GM12865 (cell line): Measurements from ENCODE around the gene CDC42.

Experiments
- DNase-seq: peaks from one replicate; pipeline ENCODE4 v3.0.0; 2010; ENCODE audit warnings: low read depth
- H3K4me3 ChIP-seq: 2 replicates; pipeline ENCODE4 v1.5.1; 2011; ENCODE audit warnings: mild to moderate bottlenecking, low read depth, low read length, control low read depth
- TF ChIP-seq, protein P1 (sequence below): IDR thresholded peaks from 2 replicates; pipeline ENCODE4 v1.5.1; 2011; ENCODE audit warnings: low read length, control low read depth, low read depth, inconsistent platforms; ENCODE audit not compliant: insufficient read depth; ENCODE audit errors: missing control alignments

The CDC42 gene

DNA sequence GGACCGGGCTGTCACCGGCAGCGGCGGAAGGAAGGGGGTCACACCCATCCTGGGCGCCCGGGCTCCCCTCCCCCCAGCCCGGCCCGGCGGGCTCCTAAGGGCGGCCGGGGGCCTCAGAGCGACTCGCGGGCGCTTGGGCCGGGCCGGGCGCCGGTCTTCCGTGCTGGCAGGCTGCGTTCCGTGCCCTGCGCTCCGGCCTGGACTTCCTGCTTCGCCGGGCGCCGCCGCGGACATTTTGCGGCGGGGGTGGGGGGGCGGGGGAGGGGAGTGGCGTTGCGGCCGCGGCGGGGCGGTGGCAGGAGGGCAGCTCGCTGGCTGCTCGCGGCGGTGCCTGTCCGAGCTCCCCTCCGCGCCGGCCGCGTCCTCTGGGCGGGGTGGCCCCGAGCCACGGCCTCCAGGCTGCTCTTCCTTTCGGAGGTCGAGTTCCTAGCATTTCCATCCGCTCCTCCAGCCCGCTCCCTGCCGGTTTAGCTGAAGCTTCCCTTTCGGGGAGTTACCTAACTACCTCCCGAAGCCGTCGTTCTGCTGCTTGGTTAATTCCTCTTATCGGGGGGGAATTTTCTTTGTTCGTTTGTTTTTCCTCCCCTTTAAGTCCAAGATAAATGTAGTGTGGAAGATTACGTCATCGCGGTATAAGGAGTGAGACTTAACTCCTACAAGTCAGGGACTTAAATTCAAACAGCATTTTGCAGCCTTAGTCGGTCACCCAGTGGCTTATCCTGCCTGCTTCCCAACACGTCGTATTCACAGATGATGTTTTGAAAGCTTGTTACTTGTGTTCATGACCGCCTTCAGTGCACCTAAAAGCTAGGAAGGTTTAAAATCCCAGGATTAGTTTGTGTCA is 730 bp downstream of the CDC42 start:
- TF ChIP-seq, protein P1, sequence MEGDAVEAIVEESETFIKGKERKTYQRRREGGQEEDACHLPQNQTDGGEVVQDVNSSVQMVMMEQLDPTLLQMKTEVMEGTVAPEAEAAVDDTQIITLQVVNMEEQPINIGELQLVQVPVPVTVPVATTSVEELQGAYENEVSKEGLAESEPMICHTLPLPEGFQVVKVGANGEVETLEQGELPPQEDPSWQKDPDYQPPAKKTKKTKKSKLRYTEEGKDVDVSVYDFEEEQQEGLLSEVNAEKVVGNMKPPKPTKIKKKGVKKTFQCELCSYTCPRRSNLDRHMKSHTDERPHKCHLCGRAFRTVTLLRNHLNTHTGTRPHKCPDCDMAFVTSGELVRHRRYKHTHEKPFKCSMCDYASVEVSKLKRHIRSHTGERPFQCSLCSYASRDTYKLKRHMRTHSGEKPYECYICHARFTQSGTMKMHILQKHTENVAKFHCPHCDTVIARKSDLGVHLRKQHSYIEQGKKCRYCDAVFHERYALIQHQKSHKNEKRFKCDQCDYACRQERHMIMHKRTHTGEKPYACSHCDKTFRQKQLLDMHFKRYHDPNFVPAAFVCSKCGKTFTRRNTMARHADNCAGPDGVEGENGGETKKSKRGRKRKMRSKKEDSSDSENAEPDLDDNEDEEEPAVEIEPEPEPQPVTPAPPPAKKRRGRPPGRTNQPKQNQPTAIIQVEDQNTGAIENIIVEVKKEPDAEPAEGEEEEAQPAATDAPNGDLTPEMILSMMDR, result no peak
- DNase-seq, result peak; percentile 75
- H3K4me3 ChIP-seq, result peak overlapping the region; percentile 87

- TF ChIP-seq, protein P1, result no peak
- H3K4me3 ChIP-seq, result peak overlapping the region; percentile 87
- DNase-seq, result peak; percentile 52
Measured at GRCh38 chr1:22053861-22054770, 1.6 kb downstream of the CDC42 start.

DNA sequence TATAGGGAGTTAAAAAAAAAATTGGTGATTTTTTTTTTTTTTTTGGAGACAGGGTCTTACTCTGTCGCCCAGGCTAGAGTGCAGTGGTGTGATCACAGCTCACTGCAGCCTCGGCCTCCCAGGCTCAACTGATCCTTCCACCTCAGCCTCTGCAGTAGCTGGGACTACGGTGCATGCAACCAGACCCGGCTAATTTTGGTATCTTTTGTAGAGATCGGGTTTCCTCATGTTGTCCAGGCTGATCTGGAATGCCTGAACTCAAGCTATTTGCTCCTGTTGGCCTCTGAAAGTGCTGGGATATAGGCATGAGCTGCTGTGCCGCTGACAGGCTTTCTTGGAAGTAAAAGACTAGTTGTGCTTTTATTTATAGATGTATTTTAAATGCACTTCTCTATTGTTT is 3.0 kb downstream of the CDC42 start:
- no peak for DNase-seq
- TF ChIP-seq, protein P1, result no peak
- peak overlapping the region; percentile 45 for H3K4me3 ChIP-seq

DNA sequence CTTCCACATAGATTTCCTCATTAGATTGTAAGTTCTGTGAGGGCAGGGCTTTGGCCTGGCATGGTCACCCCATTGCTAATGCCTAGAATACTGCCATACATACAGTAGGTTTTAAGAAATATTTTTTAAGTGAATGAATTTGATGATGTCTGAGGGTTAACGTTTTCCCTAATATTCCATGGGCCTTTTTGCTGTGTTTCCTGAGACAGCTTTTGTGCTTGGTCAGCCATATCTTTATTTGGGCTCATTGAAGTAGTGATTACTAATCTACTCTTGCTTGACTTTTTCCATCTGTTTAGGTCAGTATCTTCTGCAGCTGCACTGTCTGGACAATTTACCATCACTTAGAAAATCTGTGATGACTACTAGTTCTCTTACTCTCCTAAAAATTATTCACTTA is 3.5 kb downstream of the CDC42 start:
- DNase-seq, result no peak
- H3K4me3 ChIP-seq, result peak overlapping the region; percentile 45
- TF ChIP-seq, protein P1, result no peak

- peak overlapping the region; percentile 45 for H3K4me3 ChIP-seq
- no peak for DNase-seq
- TF ChIP-seq, protein P1, result no peak
Measured at GRCh38 chr1:22056936-22057335, 4.4 kb downstream of the CDC42 start.

DNA sequence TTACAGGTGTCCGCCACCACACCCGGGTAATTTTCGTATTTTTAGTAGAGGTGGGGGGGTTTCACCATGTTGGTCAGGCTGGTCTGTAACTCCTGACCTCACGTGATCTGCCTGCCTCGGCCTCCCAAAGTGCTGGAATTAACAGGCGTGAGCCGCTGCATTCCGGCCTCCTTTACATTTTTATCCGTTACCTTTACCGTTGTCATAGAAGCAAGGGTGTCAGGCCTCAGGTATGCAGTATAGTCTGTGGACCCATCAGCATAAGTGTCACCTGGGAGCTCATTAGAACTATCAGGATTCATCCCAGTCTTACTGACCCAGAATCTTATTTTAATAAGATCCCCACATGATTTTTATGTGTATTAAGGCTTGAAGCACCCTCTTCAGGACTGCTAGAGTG is 5.4 kb downstream of the CDC42 start:
- no peak overlapping the region for H3K4me3 ChIP-seq
- no peak for DNase-seq
- TF ChIP-seq, protein P1, result no peak
